HG02852 (cell line): ENCODE results near the gene UFD1.

Experiments
- ATAC-seq: cut with Tn5 transposase; IDR thresholded peaks from one replicate; pipeline ENCODE4 v1.9.1; 2021; ENCODE audit warnings: mild to moderate bottlenecking, moderate library complexity; ENCODE audit not compliant: unreplicated experiment

UFD1 gene

DNA sequence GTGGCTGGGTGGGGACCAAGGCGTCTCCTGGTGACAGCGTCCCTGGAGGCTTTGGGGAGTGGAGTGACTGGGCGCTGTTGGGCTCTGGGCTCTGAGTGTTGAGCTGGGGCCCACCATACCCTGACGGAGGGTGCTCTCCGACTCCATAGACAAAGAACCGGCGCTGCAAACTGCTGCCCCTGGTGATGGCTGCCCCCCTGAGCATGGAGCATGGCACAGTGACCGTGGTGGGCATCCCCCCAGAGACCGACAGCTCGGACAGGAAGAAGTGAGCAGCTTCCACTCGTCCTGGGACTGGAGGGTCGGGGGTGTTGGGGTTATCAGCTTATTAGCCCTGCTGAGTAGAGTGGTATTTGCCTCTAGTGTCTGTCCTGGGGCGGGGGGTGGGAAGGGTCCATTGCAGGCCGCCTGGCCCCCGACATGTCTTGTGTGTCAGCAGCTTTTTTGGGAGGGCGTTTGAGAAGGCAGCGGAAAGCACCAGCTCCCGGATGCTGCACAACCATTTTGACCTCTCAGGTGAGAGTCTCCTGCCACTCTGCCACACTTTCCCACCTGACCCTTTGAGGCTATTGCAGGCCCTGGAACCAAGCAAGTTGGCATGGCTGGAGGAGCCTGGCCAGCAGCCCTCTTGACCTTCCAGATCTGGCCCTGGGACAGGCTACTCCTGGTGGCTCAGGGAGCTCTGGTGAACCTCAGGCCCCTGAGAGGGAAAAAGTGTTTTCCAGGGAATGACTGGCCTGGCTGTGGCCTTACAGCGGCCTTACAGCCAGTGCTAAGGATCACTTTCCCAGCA, 37.6 kb upstream of the UFD1 start:
- no peak for ATAC-seq

GRCh38 chr22:19515654-19516377, 36.8 kb upstream of the UFD1 start:
- no peak for ATAC-seq

DNA sequence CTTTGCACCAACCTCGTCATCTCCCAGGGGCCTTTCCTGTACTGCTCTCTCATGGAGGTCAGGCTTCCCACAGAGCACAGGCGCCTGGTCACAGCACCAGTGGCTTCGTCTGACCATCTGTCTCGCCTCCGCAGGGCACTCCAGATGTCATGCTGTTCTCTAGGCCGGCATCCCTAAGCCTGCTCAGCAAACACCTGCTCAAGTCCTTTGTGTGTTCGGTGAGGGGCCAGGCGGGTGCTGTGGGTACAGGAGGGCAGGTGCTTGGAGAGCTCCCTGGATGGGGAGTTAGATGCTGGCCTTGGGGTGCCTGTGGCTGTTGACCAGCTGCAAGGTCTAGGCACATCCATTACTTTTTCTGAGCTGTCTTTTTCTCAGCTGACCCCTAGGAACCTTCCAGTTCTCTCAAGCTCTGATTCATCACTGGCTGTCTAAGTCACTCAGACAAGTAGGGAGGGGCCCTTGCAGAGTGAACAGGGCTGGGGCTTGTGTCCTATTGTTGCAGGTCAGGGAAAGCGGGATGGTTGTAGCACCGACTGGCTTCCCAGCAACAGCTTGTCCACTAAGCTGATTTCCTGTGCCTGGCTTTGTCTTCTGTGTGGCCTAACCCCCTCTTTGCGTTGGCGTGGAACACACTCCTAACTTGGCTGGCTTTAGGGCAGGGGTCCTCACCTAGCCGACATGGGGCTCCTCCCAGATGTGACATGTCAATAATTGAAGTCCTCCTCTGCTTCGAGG, 36.0 kb upstream of the UFD1 start:
- no peak for ATAC-seq

DNA sequence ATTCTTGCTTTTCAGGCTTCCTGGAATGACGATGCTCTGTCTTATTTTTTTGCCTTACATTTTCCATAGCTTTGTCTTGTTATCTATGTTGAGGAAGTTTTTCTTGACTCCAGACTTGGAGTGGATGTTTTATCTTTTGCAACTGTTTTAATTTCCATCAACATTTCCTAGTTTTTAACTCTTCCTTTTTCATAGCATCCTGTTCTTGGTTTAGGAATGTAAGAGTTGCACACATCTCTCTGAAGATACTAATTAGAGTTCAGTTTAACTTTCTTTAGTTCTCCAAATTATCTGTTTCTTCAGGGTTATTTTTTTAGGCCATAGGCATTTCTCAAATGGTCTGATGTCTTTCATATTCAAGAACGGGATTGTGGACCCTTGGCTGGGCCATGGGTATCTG, 34.8 kb upstream of the UFD1 start:
- no peak for ATAC-seq

- ATAC-seq, result no peak
Measured at GRCh38 chr22:19510919-19511341, 31.9 kb upstream of the UFD1 start.

DNA sequence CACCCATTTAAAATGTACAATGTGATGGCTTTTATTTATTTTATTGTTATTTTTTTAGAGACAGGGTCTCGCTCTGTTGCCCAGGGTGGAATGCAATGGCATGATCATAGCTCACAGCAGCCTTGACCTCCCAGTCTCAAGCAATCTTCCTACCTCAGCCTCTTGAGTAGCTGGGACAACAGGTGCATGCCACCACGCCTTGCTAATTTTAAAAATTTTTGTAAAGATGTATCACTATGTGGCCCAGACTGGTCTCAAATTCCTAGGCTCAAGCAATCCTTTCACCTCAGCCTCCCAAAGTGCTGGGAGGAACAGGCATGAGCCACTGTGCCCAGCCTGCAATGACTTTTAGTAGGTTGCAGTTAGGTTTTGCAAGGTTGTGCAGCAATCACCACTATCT, 30.9 kb upstream of the UFD1 start:
- ATAC-seq, result no peak

GRCh38 chr22:19509191-19509590, 30.2 kb upstream of the UFD1 start:
- ATAC-seq, result no peak

GRCh38 chr22:19508024-19508776, 29.2 kb upstream of the UFD1 start:
- no peak for ATAC-seq

DNA sequence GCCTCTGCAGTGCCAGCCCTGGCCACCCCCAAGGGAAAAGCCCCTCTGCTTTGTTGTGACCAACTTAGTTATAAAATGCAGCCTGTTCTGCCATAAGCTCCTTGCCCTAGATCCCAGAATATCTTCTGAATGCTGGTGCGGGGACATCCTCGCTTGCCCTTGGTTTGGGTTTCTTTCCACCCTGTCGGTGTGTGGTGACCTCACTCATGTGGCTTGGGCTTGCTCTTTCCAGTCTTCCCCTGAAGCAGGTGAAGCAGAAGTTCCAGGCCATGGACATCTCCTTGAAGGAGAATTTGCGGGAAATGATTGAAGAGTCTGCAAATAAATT, 28.5 kb upstream of the UFD1 start:
- ATAC-seq, result no peak

- ATAC-seq, result no peak
Measured at GRCh38 chr22:19506212-19506611, 27.2 kb upstream of the UFD1 start.

DNA sequence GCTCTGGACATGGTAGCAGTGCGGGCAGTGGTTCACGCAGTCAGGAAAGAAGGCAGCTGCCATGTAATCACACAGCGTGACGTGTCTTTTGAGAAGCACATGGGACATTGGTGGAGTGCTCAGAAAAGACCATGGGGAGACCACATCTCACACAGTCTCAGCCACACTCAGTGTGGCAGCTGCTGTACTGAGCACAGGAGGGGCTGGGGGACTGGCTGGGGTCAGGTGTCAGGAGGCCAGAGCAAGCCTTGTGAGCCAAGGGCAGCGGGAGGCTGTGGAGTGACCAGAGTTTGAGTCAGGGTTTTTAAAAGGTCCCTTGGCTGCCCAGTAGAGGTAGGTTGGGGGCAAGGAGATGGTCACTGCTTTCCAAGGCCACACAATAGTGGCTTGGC, 26.7 kb upstream of the UFD1 start:
- ATAC-seq, result no peak

DNA sequence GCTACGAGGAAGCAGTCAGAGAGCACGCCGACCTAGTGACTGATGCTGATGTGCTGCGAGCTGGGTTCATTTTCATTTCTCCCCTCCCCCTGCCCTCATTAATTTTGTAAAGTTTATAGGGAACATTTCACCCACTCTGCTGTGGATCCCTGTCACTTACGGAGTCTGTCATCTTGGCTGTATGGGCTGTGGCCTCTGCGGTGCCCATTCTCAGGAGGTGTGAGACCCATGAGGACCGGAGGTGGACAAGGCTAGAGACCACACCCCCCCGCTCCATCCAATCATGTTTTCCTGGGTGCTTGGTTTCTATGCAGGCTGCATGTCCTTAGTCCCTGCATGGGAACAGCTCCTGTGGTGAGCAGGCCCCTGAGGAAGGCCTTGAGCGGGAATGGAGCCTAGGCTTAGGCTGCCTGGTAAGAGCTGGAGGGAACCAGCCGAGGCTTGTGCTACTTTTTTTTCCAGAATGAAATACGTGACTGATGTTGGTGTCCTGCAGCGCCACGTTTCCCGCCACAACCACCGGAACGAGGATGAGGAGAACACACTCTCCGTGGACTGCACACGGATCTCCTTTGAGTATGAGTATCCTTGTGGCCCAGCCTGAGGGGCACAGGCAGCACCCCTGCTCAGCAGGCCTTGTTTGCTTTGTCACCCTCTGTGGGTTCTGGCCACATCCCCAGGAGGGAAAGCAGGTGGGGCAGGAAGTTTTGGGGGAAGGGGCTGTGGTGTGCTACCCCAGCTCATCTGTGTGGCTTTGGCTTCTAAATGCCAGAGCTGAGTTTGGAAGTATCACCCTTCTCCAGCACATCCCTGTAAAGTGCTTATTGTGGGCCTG, 26.1 kb upstream of the UFD1 start:
- no peak for ATAC-seq

DNA sequence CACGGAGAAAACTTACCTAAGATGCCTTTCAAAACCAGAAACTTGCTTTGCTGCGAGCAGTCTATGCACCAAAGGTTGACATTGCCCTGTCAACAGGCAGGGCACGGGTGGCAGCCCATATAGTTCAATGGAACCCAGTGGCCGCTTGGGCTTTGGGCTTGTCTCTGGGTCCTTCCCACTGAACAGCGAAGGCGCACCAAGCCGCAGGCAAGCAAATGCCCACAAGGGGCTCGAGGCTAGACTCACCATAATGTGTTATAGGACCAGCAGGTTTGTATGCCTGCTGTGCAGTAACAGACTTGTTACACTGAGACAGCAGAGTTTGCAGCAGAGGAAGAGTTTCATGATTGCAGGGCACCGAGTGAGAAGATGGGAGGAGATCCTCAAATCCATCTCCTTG, 24.9 kb upstream of the UFD1 start:
- ATAC-seq, result no peak

- no peak for ATAC-seq
Measured at GRCh38 chr22:19503367-19503766, 24.4 kb upstream of the UFD1 start.

- ATAC-seq, result no peak
Measured at GRCh38 chr22:19501897-19502447, 23.0 kb upstream of the UFD1 start.

GRCh38 chr22:19499880-19500242, 20.9 kb upstream of the UFD1 start:
- ATAC-seq, result no peak

GRCh38 chr22:19499236-19499879, 20.4 kb upstream of the UFD1 start:
- ATAC-seq, result no peak

- no peak for ATAC-seq
Measured at GRCh38 chr22:19498866-19499190, 19.8 kb upstream of the UFD1 start.

DNA sequence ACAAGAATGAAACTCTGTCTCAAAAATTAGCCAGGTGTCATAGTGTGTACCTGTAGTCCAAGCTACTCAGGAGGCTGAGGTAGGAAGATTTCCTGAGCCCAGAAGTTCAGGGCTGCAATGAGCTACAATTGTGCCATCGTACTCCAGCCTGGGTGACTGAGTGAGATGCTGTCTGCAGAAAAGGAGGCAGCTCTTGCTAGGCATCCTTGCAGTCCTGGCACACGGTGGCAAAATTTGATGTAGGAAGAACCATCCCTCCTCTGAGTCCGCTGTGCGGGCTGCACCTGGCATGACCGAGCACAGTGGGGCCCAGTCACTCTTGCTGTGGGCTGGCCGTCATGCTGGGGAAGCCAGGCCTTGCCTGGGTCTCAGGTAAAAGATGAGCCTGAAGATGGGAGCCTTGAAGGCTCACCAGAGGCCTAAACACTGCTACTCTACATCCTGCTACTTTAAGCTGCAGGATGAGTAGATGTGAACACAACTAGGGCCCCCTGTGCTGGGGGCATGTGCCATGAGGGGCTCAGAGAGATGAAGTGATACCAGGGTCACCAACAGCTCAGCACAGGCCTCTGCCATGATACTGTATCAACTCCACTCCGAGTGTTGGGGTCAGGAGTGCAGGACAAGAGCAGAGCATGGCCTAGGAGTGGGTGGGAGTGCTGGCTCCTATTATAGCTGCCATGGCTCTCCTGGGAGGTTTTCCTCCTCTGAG, 19.3 kb upstream of the UFD1 start:
- no peak for ATAC-seq
